Measurements from ENCODE around the gene UBR1. TPM values are rescaled to one million over a fixed set of nuclear protein-coding genes. Genes with fewer than 3 reads are reported as not detected.
"Not testable (repeated sequence)": the region's sequence is repeated elsewhere in the genome, so short reads cannot be mapped to it uniquely, and the experiment has no call there.

The UBR1 gene
- total RNA-seq, 4 donors from 2014 or later: 21.3 to 40.7 (median 28.7) TPM

GRCh38 chr15:42914728-42915497 is 190.9 kb downstream of the UBR1 start:
- H3K9me3 ChIP-seq: no peaks in the 10 kb centered on the region
- WGBS: 66% methylated on average over 5 of the region's 5 CpGs
- no peak for TF ChIP-seq POLR2AphosphoS5 (IDR thresholded peaks at IDR 0.05)
- TF ChIP-seq EP300 (IDR thresholded peaks at IDR 0.05): no peak
- TF ChIP-seq CTCF (IDR thresholded peaks at IDR 0.05): no peak
- no peak for TF ChIP-seq POLR2A (IDR thresholded peaks at IDR 0.05; ENCODE audit: low read depth)
- no peak for DNase-seq (ENCODE audit: extremely low spot score)
- no peaks in the 10 kb centered on the region for H3K27me3 ChIP-seq
- no peak overlapping the region for H3K27ac ChIP-seq (replicated peaks in 1 of 4)
- no peaks in the 10 kb centered on the region for H3K36me3 ChIP-seq
- H3K4me3 ChIP-seq: peak overlapping the region in 1 of 4 donors; percentile 1
- intact Hi-C loops (cut with DNase I): no loop called here
- H3K4me1 ChIP-seq: peaks cover 0 to 27% (median 22%) of the 10 kb centered on the region in 4 donors

GRCh38 chr15:42911058-42911592 is 194.7 kb downstream of the UBR1 start:
- Histone ChIP-seq H3K27ac (replicated peaks in 1 of 4) (no peak overlapping the region), H3K36me3 (no peaks in the 10 kb centered on the region), H3K4me1 (peaks cover 0 to 7% (median 3%) of the 10 kb centered on the region in 4 donors), H3K27me3 (no peaks in the 10 kb centered on the region), H3K4me3 (no peak overlapping the region), H3K9me3 (no peaks in the 10 kb centered on the region)
- WGBS: 86% methylated on average over 5 of the region's 5 CpGs
- intact Hi-C loops (cut with DNase I): no loop called here
- no peak for DNase-seq (ENCODE audit: extremely low spot score)
- TF ChIP-seq CTCF (IDR thresholded peaks at IDR 0.05): no peak
- no peak for TF ChIP-seq EP300 (IDR thresholded peaks at IDR 0.05)
- TF ChIP-seq POLR2AphosphoS5 (IDR thresholded peaks at IDR 0.05): no peak
- no peak for TF ChIP-seq POLR2A (IDR thresholded peaks at IDR 0.05; ENCODE audit: low read depth)

GRCh38 chr15:42908538-42908937 is 197.3 kb downstream of the UBR1 start:
- H3K27ac ChIP-seq (replicated peaks in 1 of 4): no peak overlapping the region
- peaks cover 4 to 6% (median 5%) of the 10 kb centered on the region in 4 donors for H3K4me1 ChIP-seq
- DNase-seq (ENCODE audit: extremely low spot score): no peak
- H3K9me3 ChIP-seq: no peaks in the 10 kb centered on the region
- H3K27me3 ChIP-seq: no peaks in the 10 kb centered on the region
- TF ChIP-seq POLR2A (IDR thresholded peaks at IDR 0.05; ENCODE audit: low read depth) (no peak), CTCF (IDR thresholded peaks at IDR 0.05) (no peak), POLR2AphosphoS5 (IDR thresholded peaks at IDR 0.05) (no peak), EP300 (IDR thresholded peaks at IDR 0.05) (no peak)
- intact Hi-C loops (cut with DNase I): no loop called here
- no peaks in the 10 kb centered on the region for H3K36me3 ChIP-seq
- H3K4me3 ChIP-seq: no peak overlapping the region
- WGBS: 81% methylated on average over 2 of the region's 2 CpGs

- TF ChIP-seq CTCF (IDR thresholded peaks at IDR 0.05) (no peak), POLR2AphosphoS5 (IDR thresholded peaks at IDR 0.05) (no peak), POLR2A (IDR thresholded peaks at IDR 0.05; ENCODE audit: low read depth) (no peak), EP300 (IDR thresholded peaks at IDR 0.05) (no peak)
- intact Hi-C loops (cut with DNase I): no loop called here
- 80% methylated on average over 5 of the region's 5 CpGs for WGBS
- no peak overlapping the region for H3K4me3 ChIP-seq
- peaks cover 5 to 14% (median 12%) of the 10 kb centered on the region in 4 donors for H3K4me1 ChIP-seq
- peak overlapping the region in 2 of 4 donors; percentile 9 to 47 for H3K27ac ChIP-seq (replicated peaks in 1 of 4)
- no peaks in the 10 kb centered on the region for H3K27me3 ChIP-seq
- no peaks in the 10 kb centered on the region for H3K36me3 ChIP-seq
- H3K9me3 ChIP-seq: no peaks in the 10 kb centered on the region
- no peak for DNase-seq (ENCODE audit: extremely low spot score)
Measured at GRCh38 chr15:42903388-42904324, 202.2 kb downstream of the UBR1 start.

- H3K9me3 ChIP-seq; H3K27me3 ChIP-seq; H3K36me3 ChIP-seq; DNase-seq (ENCODE audit: extremely low spot score); H3K4me3 ChIP-seq; H3K27ac ChIP-seq (replicated peaks in 1 of 4); intact Hi-C loops (cut with DNase I): not testable (repeated sequence)
- peaks cover 13 to 23% (median 16%) of the 10 kb centered on the region in 4 donors for H3K4me1 ChIP-seq
- 92% methylated on average over 1 of the region's 1 CpG for WGBS
Measured at GRCh38 chr15:42893911-42894310, 211.9 kb downstream of the UBR1 start.
